ENCODE measurements around the gene PLEKHH3. TPM values are rescaled to one million over a fixed set of nuclear protein-coding genes. Genes with fewer than 3 reads are reported as not detected.
"Not testable (repeated sequence)": the region's sequence is repeated elsewhere in the genome, so short reads cannot be mapped to it uniquely, and the experiment has no call there.

Gene PLEKHH3
- total RNA-seq, 1 donor from 2014 or later: 58.6 TPM

DNA sequence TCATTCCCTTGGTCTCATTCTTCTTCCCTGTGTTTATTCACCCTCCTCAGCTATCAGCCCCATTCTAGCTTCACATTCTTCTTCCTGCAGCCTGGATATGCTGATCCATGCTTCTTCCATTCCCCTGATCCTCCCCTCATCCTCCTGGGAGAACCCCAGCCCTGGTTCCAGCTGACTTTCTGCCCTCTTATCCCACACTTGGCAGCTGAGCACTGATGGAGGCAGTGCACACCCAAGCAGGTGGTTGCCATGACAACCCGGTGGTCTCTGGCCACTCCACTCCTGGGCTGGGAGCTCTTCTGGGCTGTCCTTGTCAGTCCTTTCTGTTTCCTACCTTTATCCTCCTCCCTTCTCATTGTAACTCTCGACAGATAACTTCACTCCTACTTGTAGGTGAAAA, 34.5 kb downstream of the PLEKHH3 start:
- DNase-seq (ENCODE audit: low read depth): no peak

DNA sequence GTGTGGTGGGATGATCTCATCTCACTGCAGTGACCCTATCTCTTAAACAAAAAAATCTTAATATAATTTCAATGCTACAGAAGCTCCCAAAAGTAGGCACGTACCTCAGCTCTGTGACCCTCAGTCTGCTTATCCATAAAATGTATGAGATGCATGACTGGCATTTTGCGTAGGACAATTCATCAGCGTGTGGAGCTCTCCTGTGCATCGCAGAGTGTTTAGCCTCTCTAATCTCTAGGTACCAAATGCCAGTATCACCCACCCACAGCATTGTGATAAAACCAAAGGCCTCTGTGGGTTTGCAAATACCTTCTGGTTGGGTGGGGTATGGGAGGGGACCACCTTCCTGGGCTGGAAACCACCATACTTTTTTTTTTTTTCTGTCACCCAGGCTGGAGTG, 36.7 kb downstream of the PLEKHH3 start:
- no peak for DNase-seq (ENCODE audit: low read depth)

DNA sequence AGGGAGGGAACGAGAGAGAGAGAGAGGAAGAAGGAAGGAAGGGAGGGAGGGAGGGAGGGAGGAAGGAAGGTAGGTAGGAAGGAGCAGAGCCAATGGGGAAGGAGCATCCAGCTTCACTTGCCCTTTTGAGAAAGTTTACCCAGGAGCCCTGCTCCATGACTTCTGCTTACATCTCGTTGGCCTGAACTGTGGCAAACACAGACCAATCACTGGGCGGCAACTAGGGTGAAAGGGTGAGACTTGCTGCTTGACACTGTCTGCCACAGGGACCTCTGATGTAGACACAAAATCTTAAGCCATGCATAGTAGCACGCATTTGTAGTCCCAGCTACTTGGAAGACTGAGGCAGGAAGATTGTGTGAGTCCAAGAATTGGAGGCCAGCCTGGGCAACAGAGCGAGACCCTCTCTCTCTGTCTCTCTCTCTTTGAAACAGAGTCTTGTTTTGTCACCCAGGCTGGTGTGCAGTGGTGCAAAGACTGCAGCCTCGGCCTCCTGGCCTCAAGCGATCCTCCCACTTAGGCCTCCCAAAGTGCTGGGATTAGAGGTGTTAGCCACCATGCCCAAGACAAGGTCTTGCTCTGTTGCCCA, 37.2 kb downstream of the PLEKHH3 start:
- DNase-seq (ENCODE audit: low read depth): no peak

DNA sequence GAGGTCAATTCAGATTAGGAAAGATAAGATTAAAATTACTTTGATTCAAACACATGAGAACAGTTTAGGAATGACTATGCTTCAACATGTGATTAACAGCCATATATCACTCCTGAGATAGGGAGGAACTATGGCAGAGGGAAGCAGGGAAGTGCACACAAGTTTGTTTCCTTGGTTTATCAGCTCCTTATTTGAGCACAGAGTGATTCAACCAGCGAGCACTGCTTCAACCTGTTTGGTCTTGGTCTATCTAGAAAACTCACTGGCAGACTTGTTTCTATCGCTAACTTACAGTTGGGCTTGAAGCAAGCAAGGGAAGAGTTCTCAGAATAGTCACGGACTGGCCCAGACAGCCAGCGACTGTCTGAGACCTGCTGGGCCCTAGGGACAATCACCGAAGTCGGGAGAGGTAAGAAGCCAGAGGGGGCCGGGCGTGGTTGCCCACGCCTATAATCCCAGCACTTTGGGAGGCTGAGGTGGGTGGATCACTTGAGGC, 43.8 kb downstream of the PLEKHH3 start:
- DNase-seq (ENCODE audit: low read depth): no peak

DNA sequence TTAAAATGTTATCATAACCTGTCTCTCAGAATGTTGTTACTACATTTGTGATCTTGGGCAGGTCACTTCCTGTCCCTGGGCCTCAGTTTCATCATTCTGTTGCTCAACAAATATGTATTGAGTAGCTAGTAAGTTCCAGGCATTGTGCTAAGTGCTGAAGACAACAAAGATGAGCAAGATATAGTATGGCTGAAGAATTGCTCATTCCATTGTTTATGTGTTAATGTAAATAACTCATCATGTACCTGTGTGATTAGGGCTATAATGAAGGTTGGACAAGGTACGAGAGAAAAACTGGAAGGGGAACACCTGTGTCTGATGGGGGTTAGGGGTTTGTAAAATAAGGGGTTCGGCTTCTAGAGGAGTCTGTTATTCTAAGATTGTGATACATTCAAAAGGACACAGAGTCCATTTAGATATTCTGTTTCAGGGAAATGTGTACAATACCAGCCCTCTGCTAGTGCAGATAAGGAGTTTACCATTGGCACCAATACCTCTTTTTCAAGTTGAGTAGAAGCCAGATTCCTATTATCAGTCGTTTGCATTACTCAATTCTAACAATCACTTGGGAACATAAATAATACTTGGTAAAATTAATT, 47.3 kb downstream of the PLEKHH3 start:
- DNase-seq (ENCODE audit: low read depth): no peak

DNA sequence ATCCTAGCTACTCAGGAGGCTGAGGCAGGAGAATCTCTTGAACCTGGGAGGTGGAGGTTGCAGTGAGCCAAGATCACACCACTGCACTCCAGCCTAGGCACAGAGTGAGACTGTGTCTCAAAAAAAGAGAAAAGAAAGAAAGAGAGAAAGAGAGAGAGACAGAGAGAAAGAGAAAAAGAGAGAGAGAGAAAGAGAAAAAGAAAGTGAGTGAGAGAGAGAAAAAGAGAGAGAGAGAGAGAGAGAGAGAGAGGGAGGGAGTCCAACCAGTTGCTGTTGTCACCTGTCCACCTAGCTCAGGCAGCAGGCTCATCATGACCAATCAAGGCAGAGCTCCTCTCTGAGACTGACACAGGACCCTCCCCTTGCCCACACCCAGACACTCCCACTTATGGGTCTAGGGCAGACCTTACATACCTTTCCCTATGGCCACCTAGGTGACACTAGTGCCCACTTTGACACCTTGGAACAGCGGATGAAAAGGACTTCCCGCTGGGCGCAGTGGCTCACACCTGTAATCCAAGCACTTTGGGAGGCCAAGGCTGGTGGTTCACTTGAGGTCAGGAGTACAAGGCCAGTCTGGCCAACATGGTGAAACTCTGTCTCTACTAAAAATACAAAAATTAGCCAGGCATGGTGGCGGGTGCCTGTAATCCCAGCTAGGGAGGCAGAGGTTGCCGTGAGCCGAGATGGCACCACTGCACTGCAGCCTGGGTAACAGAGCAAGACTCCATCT, 49.6 kb downstream of the PLEKHH3 start:
- DNase-seq (ENCODE audit: low read depth): not testable (repeated sequence)

DNA sequence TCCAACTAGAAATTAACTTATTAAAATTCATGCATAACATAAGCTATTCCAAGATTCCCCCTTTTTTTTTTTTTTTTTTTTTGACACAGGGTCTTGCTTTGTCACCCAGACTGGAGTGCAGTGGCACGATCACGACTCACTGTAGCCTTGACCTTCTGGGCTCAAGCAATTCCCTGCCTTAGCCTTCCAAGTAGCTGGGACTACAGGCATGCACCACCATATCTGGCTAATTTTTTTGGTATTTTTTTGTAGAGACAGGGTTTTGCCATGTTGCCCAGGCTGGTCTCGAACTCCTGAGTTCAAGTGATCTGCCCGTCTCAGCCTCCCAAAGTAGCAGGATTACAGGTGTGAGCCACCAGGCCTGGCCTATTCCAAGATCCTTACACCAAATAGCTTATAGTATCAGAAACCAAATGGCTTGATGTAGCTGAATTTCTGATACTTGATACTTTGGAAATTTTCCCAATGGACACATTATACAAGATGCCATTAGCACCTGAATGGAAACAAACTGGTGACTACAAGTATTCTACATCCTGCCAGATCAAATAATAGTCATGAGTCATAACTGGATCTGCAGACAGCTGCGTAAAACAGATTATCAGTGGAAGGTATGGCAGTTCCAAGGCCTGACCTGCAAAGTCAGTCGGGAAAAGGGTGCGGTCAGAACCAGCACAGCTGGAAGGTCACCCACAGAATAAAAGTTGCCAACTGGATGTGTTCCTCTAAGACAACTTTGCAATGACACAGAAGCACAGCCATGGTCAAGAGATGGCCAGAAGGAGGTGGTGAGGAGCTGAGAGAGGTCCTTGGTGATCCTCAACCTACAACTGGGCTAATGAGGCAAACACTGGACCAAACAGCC, 52.8 kb downstream of the PLEKHH3 start:
- DNase-seq (ENCODE audit: low read depth): peak; percentile 90

DNA sequence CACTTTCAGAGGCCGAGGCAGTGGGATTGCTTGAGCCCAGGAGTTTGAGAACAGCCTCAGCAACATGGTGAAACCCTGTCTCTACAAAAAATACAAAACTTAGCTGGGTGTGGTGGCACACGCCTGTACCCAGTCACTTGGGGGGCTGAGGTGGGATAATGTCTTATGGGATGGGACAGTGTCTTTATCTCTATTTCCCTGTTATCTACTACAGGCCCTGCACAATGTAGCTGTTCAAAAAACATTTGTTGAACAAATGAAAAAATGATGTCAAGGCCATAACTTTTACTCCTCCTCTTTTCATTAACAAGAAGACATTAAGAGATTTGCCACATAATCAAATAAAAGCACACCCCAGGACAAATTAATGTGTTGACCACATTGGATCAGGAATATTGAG, 53.5 kb downstream of the PLEKHH3 start:
- DNase-seq (ENCODE audit: low read depth): no peak

DNA sequence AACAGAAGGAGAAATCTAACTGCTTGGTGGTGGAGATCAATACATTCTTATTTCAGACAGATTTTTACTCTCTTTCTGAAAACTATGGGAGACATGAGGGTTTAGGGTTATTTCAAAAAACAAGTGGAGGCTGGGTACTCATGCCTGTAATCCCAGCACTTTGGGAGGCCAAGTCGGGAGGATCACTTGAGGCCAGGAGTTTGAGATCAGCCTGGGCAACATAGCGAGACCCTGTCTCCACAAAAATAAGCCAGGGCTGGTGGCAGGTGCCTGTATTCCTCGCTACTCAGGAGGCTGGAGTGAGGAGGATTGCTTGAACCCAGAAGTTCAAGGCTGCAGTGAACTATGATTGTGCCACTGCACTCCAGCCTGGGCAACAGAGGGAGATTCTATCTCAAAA, 54.8 kb downstream of the PLEKHH3 start:
- DNase-seq (ENCODE audit: low read depth): not testable (repeated sequence)

DNA sequence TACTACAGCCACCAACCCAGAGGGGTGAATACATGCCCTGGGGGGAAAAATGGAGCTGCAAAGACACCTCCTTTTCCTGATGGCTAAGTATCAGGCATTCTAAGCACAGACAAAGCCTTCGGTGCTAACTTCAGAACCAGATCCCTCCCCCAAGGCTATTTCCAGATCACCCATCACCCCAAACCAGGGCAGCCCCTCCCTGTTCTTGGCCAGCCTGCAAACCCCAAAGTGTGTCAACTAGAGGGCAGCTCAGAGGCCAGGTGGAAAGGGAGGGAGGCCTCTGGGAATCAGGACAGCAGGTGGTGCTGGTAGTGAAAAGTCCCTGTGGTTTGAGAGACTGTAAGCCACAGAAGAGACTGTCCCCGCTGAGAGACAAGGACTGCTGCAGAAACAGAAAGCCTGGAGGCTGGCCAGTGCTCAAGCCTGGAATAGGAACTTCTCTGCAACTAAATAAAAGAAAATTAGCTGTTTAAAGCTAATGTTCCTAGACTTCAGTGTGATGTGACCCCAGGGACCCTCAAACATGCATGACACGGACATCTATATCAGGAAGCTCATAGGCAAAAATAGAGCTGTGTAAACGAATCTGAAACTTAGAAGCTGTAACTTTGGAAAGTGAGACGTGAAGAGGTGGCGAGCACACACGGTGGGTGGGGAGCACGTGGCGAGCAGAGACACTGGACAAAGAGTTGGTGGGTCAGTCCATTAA, 58.2 kb downstream of the PLEKHH3 start:
- DNase-seq (ENCODE audit: low read depth): peak; percentile 99

DNA sequence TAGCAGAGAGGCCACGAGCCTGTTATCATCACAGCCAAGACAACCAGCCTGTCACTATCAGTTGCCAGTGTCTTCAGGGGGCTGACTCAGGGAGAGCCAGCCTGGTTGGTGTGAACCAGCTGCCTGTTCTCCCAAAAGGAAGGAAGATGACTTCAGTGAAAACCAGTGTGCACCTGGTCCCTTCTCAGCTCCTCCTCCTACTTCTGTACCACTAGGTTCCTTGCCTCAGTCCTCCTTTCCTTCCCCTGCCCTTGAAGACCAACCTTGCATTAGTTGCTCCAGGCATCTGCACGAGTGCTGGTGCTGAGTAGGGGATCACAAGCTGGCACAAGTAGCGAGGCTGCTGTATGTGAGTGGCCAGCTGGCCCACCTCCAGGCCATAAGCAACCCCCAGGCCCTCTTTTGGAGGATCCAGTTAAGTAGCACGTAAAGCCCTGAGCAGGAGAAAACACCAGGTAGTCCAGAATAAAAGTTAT, 58.8 kb downstream of the PLEKHH3 start:
- DNase-seq (ENCODE audit: low read depth): peak; percentile 73

Small RNA genes lying within 50 kb of the gene (microRNA-seq; reads per million reads assigned to microRNA genes)
- 0.48 reads per million for gene MIR6780A

Other genes with a start within 250 kb of the PLEKHH3 start
- gene ATP6V0A1, start 218.1 kb downstream of the PLEKHH3 start, total RNA-seq: 72.8 and 102 TPM in 2 replicates
- gene NAGLU, start 140.8 kb downstream of the PLEKHH3 start, total RNA-seq: 94.1 and 98.8 TPM in 2 replicates
- 0.56 and 0.88 TPM in 2 replicates for gene HSD17B1, start 124.1 kb downstream of the PLEKHH3 start, total RNA-seq
- gene COASY, start 114.8 kb downstream of the PLEKHH3 start, total RNA-seq: 23.7 and 24.4 TPM in 2 replicates
- 41.1 and 47.1 TPM in 2 replicates for gene MLX, start 109.9 kb downstream of the PLEKHH3 start, total RNA-seq
- gene PSMC3IP, start 99.3 kb downstream of the PLEKHH3 start, total RNA-seq: 1.2 and 2.3 TPM in 2 replicates
- gene RETREG3, start 67.6 kb downstream of the PLEKHH3 start, total RNA-seq: 44.5 and 60.6 TPM in 2 replicates
- gene TUBG1, start 67.3 kb downstream of the PLEKHH3 start, total RNA-seq: 79.8 and 91.1 TPM in 2 replicates
- 16.7 and 21.3 TPM in 2 replicates for gene TUBG2, start 17.7 kb downstream of the PLEKHH3 start, total RNA-seq
- 0.53 TPM in 1 of 2 replicates, not detected in the other for gene CCR10, start 4.8 kb upstream of the PLEKHH3 start, total RNA-seq
- 2.6 and 3.4 TPM in 2 replicates for gene CNTNAP1, start 5.5 kb upstream of the PLEKHH3 start, total RNA-seq
- gene EZH1, start 68.0 kb upstream of the PLEKHH3 start, total RNA-seq: 24.6 and 28.6 TPM in 2 replicates
- gene RAMP2, start 84.2 kb upstream of the PLEKHH3 start, total RNA-seq: 0.26 TPM in 1 of 2 replicates, not detected in the other
- 60.8 and 63.7 TPM in 2 replicates for gene VPS25, start 96.5 kb upstream of the PLEKHH3 start, total RNA-seq
- 0.16 TPM in 1 of 2 replicates, not detected in the other for gene WNK4, start 103.6 kb upstream of the PLEKHH3 start, total RNA-seq
- 53.4 and 72.8 TPM in 2 replicates for gene COA3, start 121.7 kb upstream of the PLEKHH3 start, total RNA-seq
- not detected in 2 replicates for gene CNTD1, start 121.9 kb upstream of the PLEKHH3 start, total RNA-seq
- gene BECN1, start 147.3 kb upstream of the PLEKHH3 start, total RNA-seq: 73.5 and 124 TPM in 2 replicates
- 88.9 and 103 TPM in 2 replicates for gene PSME3, start 156.4 kb upstream of the PLEKHH3 start, total RNA-seq
- gene AOC2, start 167.6 kb upstream of the PLEKHH3 start, total RNA-seq: 0.40 and 0.78 TPM in 2 replicates
- gene AOC3, start 174.2 kb upstream of the PLEKHH3 start, total RNA-seq: 0.47 and 0.67 TPM in 2 replicates
- not detected in 2 replicates for gene G6PC1, start 223.8 kb upstream of the PLEKHH3 start, total RNA-seq

Measured in myocyte (in vitro differentiated cells).